HepG2 (cell line): ENCODE data around the gene KISS1R. TPM values are rescaled to one million over a fixed set of nuclear protein-coding genes. Genes with fewer than 3 reads are reported as not detected.

Experiments
- ELF1 ChIP-seq: sonication (generic); formaldehyde crosslinking; IDR thresholded peaks from 2 replicates; pipeline ENCODE4 v1.4.0; 2020; ENCODE audit warnings: missing genetic modification reagents
- GABPB1 ChIP-seq: IDR thresholded peaks from 2 replicates; pipeline ENCODE4 v1.6.1; 2016; ENCODE audit warnings: mild to moderate bottlenecking, missing genetic modification reagents, moderate library complexity, missing compliant biosample characterization
- KLF15 ChIP-seq: sonication (generic); formaldehyde crosslinking; IDR thresholded peaks from 2 replicates; pipeline ENCODE4 v1.8.1; 2023; ENCODE audit warnings: borderline replicate concordance, mild to moderate bottlenecking, inconsistent platforms, missing genetic modification reagents, mixed read lengths
- KLF16 ChIP-seq, 2 experiments: sonication (generic) in 1 of 2; formaldehyde crosslinking in 1 of 2; IDR thresholded peaks; 2 replicates each; pipeline versions ENCODE4 v1.6.1 to v1.8.0; 2016 to 2023; ENCODE audit warnings: missing genetic modification reagents in 2 of 2, missing compliant biosample characterization in 1 of 2
- NKX3-1 ChIP-seq: sonication (generic); formaldehyde crosslinking; IDR thresholded peaks from 2 replicates; pipeline ENCODE4 v1.5.0; 2020; ENCODE audit warnings: missing genetic modification reagents
- POLR2G ChIP-seq: fragments of 200-400 bp; formaldehyde crosslinking; IDR thresholded peaks from 2 replicates; pipeline ENCODE4 v1.6.1; 2018; ENCODE audit warnings: mild to moderate bottlenecking, low read depth, low read length, moderate library complexity
- SRY ChIP-seq: sonication (generic); formaldehyde crosslinking; IDR thresholded peaks from 2 replicates; pipeline ENCODE4 v1.8.0; 2022; ENCODE audit warnings: mild to moderate bottlenecking, missing genetic modification reagents
- TOPORS ChIP-seq: sonication (generic); formaldehyde crosslinking; IDR thresholded peaks from 2 replicates; pipeline ENCODE4 v1.8.0; 2023; ENCODE audit warnings: mild to moderate bottlenecking, missing genetic modification reagents
- ZFP91 ChIP-seq: sonication (generic); formaldehyde crosslinking; IDR thresholded peaks from 2 replicates; pipeline ENCODE4 v1.9.0; 2022; ENCODE audit warnings: missing genetic modification reagents, mild to moderate bottlenecking, borderline replicate concordance
- ZNF446 ChIP-seq: sonication (generic); formaldehyde crosslinking; IDR thresholded peaks from 2 replicates; pipeline ENCODE4 v1.5.0; 2020; ENCODE audit warnings: mild to moderate bottlenecking, missing genetic modification reagents
- polyA plus RNA-seq, 8 experiments: library from polyadenylated mRNA; depleted of rRNA in 3 of 8; stranded (reverse) in 7 of 8; unstranded in 1 of 8; fragments of >200 nt; fragmentation: Illumina TruSeq in 4 of 8; extraction: Trizol in 4 of 8; gene quantifications; 2 replicates each; pipeline versions ENCODE4 v1.2.1 to v1.2.3, GENCODE V29; 2011 to 2016; ENCODE audit warnings: low read depth in 4 of 8, missing spikeins in 1 of 8, mixed read lengths in 1 of 8; ENCODE audit not compliant: insufficient read depth in 1 of 8
- total RNA-seq, 5 experiments: library from RNA; depleted of rRNA; stranded (reverse); fragments of >200 nt; fragmentation: Illumina TruSeq; extraction: Trizol; gene quantifications; 2 replicates each; pipeline ENCODE4 v1.2.3, GENCODE V29; 2016; ENCODE audit warnings: low read depth in 1 of 5
- TF ChIP-seq, protein P1 (sequence below): sonication (generic); formaldehyde crosslinking; IDR thresholded peaks from 2 replicates; pipeline ENCODE4 v1.5.1; 2020; ENCODE audit warnings: mild to moderate bottlenecking, missing genetic modification reagents, moderate library complexity
- TF ChIP-seq, protein P2 (sequence below): sonication (generic); formaldehyde crosslinking; IDR thresholded peaks from 2 replicates; pipeline ENCODE4 v1.4.0; 2020; ENCODE audit warnings: mild to moderate bottlenecking, missing genetic modification reagents
- TF ChIP-seq, protein P3 (sequence below): IDR thresholded peaks from 2 replicates; pipeline ENCODE4 v1.6.1; 2016; ENCODE audit warnings: low read depth, missing genetic modification reagents, missing compliant biosample characterization
- TF ChIP-seq, protein P4 (sequence below): sonication (generic); formaldehyde crosslinking; conservative IDR thresholded peaks from 2 replicates; pipeline ENCODE4 v1.5.0; 2020; ENCODE audit warnings: missing genetic modification reagents
- TF ChIP-seq, protein P5 (sequence below): IDR thresholded peaks from 2 replicates; pipeline ENCODE4 v1.6.1; 2012; ENCODE audit warnings: low read depth, low read length, improper control_type of control experiment

The KISS1R gene
- total and polyA plus RNA-seq, 2 of the 13 experiments (the other 11 are each of a cell fraction or from before 2014, with no cell fraction given): 1.1 to 10.2 TPM

DNA sequence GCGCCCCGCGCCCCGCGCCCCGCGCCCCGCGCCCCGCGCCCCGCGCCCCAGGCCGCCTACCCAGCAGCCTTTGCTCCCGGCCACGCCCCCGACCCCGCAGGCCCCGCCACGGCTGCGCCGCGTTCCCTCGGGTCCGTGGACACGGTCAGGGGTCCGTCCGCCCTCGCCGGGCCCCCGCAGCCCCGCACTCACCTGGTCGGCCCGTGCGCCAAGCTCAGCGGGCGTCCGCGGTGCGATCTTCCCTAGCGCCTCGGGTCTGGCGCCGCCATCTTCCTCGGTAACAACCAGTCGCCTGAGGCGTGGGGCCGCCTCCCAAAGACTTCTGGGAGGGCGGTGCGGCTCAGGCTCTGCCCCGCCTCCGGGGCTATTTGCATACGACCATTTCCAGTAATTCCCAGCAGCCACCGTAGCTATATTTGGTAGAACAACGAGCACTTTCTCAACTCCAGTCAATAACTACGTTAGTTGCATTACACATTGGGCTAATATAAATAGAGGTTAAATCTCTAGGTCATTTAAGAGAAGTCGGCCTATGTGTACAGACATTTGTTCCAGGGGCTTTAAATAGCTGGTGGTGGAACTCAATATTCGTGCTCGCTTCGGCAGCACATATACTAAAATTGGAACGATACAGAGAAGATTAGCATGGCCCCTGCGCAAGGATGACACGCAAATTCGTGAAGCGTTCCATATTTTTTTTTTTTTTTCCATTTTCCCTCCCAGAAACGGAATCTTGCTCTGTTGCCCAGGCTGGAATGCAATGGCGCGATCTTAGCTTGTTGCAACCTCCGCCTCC, 24.0 kb upstream of the KISS1R start, which contains the start of the genes MED16 and RNU6-9 (continued):
- TF ChIP-seq KLF15 (CRISPR knock-in tag) (no peak), KLF16 (CRISPR knock-in tag; IDR thresholded peaks at IDR 0.05) (peak in 1 of 2 experiments; percentile 47; a peak in 1 of 4 replicates), ZFP91 (CRISPR knock-in tag) (peak; percentile 64; the same call in 1 of the 2 replicates), GABPB1 (CRISPR knock-in tag) (peak; percentile 58), ELF1 (CRISPR knock-in tag) (no peak), POLR2G (peak; percentile 88), ZNF446 (CRISPR knock-in tag) (no peak), SRY (peak; percentile 78; the same call in 1 of the 2 replicates), NKX3-1 (0 out of 2 replicates have a peak, but pooled peaks have one; percentile 58), TOPORS (CRISPR knock-in tag) (0 out of 2 replicates have a peak, but pooled peaks have one; percentile 29)
- TF ChIP-seq, protein P1, sequence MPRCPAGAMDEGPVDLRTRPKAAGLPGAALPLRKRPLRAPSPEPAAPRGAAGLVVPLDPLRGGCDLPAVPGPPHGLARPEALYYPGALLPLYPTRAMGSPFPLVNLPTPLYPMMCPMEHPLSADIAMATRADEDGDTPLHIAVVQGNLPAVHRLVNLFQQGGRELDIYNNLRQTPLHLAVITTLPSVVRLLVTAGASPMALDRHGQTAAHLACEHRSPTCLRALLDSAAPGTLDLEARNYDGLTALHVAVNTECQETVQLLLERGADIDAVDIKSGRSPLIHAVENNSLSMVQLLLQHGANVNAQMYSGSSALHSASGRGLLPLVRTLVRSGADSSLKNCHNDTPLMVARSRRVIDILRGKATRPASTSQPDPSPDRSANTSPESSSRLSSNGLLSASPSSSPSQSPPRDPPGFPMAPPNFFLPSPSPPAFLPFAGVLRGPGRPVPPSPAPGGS: 0 out of 2 replicates have a peak, but pooled peaks have one; percentile 26
- TF ChIP-seq, protein P2, sequence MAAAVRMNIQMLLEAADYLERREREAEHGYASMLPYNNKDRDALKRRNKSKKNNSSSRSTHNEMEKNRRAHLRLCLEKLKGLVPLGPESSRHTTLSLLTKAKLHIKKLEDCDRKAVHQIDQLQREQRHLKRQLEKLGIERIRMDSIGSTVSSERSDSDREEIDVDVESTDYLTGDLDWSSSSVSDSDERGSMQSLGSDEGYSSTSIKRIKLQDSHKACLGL: no peak
- TF ChIP-seq, protein P3, sequence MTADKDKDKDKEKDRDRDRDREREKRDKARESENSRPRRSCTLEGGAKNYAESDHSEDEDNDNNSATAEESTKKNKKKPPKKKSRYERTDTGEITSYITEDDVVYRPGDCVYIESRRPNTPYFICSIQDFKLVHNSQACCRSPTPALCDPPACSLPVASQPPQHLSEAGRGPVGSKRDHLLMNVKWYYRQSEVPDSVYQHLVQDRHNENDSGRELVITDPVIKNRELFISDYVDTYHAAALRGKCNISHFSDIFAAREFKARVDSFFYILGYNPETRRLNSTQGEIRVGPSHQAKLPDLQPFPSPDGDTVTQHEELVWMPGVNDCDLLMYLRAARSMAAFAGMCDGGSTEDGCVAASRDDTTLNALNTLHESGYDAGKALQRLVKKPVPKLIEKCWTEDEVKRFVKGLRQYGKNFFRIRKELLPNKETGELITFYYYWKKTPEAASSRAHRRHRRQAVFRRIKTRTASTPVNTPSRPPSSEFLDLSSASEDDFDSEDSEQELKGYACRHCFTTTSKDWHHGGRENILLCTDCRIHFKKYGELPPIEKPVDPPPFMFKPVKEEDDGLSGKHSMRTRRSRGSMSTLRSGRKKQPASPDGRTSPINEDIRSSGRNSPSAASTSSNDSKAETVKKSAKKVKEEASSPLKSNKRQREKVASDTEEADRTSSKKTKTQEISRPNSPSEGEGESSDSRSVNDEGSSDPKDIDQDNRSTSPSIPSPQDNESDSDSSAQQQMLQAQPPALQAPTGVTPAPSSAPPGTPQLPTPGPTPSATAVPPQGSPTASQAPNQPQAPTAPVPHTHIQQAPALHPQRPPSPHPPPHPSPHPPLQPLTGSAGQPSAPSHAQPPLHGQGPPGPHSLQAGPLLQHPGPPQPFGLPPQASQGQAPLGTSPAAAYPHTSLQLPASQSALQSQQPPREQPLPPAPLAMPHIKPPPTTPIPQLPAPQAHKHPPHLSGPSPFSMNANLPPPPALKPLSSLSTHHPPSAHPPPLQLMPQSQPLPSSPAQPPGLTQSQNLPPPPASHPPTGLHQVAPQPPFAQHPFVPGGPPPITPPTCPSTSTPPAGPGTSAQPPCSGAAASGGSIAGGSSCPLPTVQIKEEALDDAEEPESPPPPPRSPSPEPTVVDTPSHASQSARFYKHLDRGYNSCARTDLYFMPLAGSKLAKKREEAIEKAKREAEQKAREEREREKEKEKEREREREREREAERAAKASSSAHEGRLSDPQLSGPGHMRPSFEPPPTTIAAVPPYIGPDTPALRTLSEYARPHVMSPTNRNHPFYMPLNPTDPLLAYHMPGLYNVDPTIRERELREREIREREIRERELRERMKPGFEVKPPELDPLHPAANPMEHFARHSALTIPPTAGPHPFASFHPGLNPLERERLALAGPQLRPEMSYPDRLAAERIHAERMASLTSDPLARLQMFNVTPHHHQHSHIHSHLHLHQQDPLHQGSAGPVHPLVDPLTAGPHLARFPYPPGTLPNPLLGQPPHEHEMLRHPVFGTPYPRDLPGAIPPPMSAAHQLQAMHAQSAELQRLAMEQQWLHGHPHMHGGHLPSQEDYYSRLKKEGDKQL: no peak
- TF ChIP-seq, protein P4, sequence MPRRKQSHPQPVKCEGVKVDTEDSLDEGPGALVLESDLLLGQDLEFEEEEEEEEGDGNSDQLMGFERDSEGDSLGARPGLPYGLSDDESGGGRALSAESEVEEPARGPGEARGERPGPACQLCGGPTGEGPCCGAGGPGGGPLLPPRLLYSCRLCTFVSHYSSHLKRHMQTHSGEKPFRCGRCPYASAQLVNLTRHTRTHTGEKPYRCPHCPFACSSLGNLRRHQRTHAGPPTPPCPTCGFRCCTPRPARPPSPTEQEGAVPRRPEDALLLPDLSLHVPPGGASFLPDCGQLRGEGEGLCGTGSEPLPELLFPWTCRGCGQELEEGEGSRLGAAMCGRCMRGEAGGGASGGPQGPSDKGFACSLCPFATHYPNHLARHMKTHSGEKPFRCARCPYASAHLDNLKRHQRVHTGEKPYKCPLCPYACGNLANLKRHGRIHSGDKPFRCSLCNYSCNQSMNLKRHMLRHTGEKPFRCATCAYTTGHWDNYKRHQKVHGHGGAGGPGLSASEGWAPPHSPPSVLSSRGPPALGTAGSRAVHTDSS (CRISPR knock-in tag): no peak
- TF ChIP-seq, protein P5, sequence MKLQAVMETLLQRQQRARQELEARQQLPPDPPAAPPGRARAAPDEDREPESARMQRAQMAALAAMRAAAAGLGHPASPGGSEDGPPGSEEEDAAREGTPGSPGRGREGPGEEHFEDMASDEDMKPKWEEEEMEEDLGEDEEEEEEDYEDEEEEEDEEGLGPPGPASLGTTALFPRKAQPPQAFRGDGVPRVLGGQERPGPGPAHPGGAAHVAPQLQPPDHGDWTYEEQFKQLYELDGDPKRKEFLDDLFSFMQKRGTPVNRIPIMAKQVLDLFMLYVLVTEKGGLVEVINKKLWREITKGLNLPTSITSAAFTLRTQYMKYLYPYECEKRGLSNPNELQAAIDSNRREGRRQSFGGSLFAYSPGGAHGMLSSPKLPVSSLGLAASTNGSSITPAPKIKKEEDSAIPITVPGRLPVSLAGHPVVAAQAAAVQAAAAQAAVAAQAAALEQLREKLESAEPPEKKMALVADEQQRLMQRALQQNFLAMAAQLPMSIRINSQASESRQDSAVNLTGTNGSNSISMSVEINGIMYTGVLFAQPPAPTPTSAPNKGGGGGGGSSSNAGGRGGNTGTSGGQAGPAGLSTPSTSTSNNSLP: no peak
